ENCODE results near the gene TIMP3. TPM values are rescaled to one million over a fixed set of nuclear protein-coding genes. Genes with fewer than 3 reads are reported as not detected.
A peak's percentile ranks its signal among the peaks of the same experiment; 100 is the strongest.

Gene TIMP3
- total RNA-seq, 4 donors from 2014 or later: 40.1 to 93.3 (median 67.5) TPM

DNA sequence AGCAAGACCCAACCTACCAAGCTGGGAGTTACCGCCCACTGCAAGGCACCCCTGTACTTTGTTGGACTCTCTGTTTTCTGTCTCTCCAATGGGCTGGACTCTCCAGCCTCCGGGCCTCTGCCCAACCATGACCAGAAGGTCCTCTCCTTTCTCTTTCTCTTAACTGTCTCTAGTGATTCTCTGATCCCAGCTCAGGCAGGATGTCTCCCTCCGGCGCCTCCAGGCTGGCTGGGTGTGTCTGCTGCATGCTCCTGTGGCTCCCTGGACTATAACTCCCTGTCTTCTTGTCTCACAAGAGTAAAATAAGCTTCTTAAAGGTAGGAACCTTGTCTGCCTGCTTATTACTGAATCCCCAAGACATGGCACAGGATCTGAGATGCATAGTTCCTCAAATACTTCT, 36.3 kb downstream of the TIMP3 start:
- peaks cover 0 to 4% (median 0%) of the 10 kb centered on the region in 4 donors for H3K4me1 ChIP-seq
- no peak for TF ChIP-seq POLR2A (IDR thresholded peaks at IDR 0.05)
- TF ChIP-seq, protein P1, sequence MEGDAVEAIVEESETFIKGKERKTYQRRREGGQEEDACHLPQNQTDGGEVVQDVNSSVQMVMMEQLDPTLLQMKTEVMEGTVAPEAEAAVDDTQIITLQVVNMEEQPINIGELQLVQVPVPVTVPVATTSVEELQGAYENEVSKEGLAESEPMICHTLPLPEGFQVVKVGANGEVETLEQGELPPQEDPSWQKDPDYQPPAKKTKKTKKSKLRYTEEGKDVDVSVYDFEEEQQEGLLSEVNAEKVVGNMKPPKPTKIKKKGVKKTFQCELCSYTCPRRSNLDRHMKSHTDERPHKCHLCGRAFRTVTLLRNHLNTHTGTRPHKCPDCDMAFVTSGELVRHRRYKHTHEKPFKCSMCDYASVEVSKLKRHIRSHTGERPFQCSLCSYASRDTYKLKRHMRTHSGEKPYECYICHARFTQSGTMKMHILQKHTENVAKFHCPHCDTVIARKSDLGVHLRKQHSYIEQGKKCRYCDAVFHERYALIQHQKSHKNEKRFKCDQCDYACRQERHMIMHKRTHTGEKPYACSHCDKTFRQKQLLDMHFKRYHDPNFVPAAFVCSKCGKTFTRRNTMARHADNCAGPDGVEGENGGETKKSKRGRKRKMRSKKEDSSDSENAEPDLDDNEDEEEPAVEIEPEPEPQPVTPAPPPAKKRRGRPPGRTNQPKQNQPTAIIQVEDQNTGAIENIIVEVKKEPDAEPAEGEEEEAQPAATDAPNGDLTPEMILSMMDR (IDR thresholded peaks at IDR 0.05): no peak

DNA sequence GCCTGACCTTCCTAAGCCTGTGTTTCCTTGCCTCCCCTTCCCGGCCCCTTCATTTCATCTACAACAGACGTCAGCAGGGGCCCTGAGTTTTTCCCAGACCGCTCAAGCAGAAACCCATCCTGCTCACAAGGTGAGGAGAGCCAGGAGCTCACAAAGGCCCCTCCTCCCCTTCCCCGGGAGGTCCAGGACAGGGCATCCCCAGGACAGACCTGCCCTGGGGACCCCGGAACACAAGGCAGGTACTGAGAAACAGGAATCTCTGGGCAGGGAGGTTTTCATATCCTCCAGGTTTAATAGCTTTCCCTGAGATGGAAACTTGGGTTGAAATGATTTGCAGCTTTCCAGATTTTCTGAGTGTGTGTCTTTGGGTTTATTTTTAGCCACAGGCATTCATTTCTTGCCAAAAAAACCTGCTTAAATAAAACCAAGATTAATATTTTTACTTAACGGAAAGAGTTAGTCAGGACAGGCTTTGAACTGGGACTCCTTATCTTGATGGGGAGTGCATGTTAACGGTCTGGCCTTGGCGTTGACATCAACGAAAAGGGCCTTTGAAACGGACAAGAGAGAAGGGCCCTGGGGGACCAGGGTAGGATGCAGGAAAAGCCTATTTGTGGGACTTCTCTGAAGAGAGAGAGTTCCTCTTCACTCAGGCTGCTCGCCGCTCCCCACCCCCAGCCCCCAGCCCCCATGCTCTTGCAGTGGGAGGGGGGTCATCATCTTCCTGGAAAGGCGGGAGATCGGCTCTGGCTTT, 38.5 kb downstream of the TIMP3 start:
- H3K4me1 ChIP-seq: peaks cover 0 to 4% (median 0%) of the 10 kb centered on the region in 4 donors
- DNase-seq: no peak
- no peaks in the 10 kb centered on the region for H3K27me3 ChIP-seq
- H3K27ac ChIP-seq: peak overlapping the region in 2 of 4 donors; percentile 19 to 51
- no peak overlapping the region for H3K4me3 ChIP-seq
- H3K9me3 ChIP-seq: no peaks in the 10 kb centered on the region
- H3K36me3 ChIP-seq: no peaks in the 10 kb centered on the region
- TF ChIP-seq, protein P1 (IDR thresholded peaks at IDR 0.05): no peak
- no peak for TF ChIP-seq POLR2A (IDR thresholded peaks at IDR 0.05)

More for the DNA sequence above, 36.3 kb downstream of the TIMP3 start:
- Histone ChIP-seq H3K4me3 (no peak overlapping the region), H3K9me3 (no peaks in the 10 kb centered on the region), H3K36me3 (no peaks in the 10 kb centered on the region), H3K27me3 (no peaks in the 10 kb centered on the region), H3K27ac (no peak overlapping the region)
- DNase-seq: no peak

DNA sequence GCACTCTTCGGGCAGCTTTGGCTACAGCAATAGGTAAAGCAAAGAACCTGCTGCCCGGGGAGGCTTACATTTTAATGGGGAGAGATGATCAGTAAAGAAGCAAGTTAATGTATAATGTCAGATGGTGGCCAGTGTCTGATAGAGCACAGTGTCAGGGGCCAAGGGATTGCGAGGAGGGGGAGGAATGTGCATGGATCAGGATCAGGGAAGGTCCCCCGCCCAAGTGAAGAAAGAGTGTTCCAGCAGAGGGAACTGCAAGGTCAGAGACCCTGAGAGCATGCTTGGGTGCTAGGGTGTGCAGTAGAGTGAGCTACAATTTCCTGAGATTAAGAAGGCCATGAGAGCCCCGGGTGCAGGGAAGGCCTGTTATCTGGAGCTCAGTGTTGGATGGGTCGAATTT, 39.7 kb downstream of the TIMP3 start:
- Histone ChIP-seq H3K27me3 (no peaks in the 10 kb centered on the region), H3K27ac (no peak overlapping the region), H3K4me1 (peaks cover 0 to 4% (median 0%) of the 10 kb centered on the region in 4 donors), H3K36me3 (no peaks in the 10 kb centered on the region), H3K9me3 (no peaks in the 10 kb centered on the region), H3K4me3 (no peak overlapping the region)
- no peak for DNase-seq
- no peak for TF ChIP-seq POLR2A (IDR thresholded peaks at IDR 0.05)
- TF ChIP-seq, protein P1 (IDR thresholded peaks at IDR 0.05): no peak

DNA sequence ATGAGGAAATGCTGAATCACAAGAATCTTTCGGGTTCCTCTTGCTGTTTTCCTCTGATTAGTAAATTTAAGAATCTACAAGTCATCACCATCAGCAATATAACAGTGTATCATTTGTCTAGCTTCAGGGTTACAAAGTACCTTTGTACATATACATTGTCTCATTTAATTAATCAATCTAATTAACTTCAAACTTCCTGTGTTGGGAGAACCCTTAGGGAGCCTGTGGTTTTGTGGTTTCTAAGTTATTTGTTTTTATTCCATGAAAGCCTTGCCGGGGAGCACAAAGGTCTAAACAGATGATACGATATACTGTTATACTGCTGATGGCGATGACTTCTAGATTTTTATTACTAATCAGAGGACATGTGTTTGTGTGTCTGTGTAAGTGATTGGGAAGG, 41.0 kb downstream of the TIMP3 start:
- Histone ChIP-seq H3K4me1 (peaks cover 0 to 4% (median 0%) of the 10 kb centered on the region in 4 donors), H3K36me3 (no peaks in the 10 kb centered on the region), H3K27ac (no peak overlapping the region), H3K9me3 (no peaks in the 10 kb centered on the region), H3K27me3 (no peaks in the 10 kb centered on the region), H3K4me3 (no peak overlapping the region)
- TF ChIP-seq POLR2A (IDR thresholded peaks at IDR 0.05): no peak
- TF ChIP-seq, protein P1 (IDR thresholded peaks at IDR 0.05): no peak
- DNase-seq: no peak

DNA sequence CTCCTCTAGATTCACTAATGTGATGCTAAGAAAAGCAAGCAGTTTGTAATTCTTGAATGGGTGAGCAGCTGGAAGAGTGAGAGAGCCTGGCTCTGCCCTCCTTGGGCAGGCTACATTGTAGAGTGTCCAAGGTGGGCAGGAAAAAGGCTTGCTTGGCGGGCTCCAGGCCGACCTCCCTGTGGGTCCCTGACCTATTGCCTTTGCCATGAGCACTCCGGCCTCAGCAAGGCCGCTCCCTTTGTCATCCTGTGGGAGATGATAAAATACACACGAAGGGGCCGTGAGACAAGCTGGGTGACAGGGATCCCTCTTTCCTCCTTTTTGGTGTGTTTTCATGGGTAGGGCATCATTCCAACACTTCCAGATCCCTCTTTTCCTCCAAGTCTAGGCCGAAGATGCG, 41.8 kb downstream of the TIMP3 start:
- peaks cover 0 to 4% (median 0%) of the 10 kb centered on the region in 4 donors for H3K4me1 ChIP-seq
- DNase-seq: no peak

More for the DNA sequence above, 41.8 kb downstream of the TIMP3 start:
- H3K27ac ChIP-seq: no peak overlapping the region
- H3K36me3 ChIP-seq: no peaks in the 10 kb centered on the region
- H3K9me3 ChIP-seq: no peaks in the 10 kb centered on the region
- no peaks in the 10 kb centered on the region for H3K27me3 ChIP-seq
- TF ChIP-seq, protein P1 (IDR thresholded peaks at IDR 0.05): no peak
- no peak for TF ChIP-seq POLR2A (IDR thresholded peaks at IDR 0.05)
- no peak overlapping the region for H3K4me3 ChIP-seq

Data from Peyer's patch (tissue), 4 donors.